Activated T-cell treated with anti-CD3 and anti-CD28 coated beads for 24 hours (primary cell): Measurements from ENCODE around the gene RALGPS2.
"Not testable (repeated sequence)": the region's sequence is repeated elsewhere in the genome, so short reads cannot be mapped to it uniquely, and the experiment has no call there.

ENCODE experiments used
- DNase-seq: peaks from one replicate; pipeline ENCODE4 v3.0.0-alpha.2; 2020; ENCODE audit warnings: low read depth

RALGPS2 gene

GRCh38 chr1:178724376-178724727, 692 bp upstream of the RALGPS2 start:
- DNase-seq = no peak

- no peak for DNase-seq
Measured at GRCh38 chr1:178725466-178726086, 532 bp downstream of the RALGPS2 start.

DNA sequence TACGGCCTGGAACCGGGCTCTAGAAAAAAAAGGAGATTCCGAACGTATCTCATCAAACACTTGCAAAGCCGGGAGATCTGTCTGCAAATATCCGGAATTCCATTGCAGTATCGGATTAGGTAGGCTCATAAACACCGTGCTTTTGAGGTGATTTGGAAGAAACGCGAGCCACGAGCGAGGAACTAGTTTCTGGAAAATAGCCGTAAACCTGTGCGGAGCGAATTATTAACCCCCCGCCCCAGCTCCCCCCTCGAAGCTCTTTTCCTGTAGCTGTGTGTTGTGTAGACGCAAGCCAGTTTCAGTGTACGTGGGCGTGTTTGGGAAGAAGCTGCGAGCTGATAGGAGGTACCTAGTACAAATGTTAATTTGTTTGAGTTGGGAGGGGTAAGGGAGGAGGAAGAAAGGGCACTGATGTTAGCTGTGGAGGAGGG, 1.1 kb downstream of the RALGPS2 start:
- peak; percentile 45 for DNase-seq

DNA sequence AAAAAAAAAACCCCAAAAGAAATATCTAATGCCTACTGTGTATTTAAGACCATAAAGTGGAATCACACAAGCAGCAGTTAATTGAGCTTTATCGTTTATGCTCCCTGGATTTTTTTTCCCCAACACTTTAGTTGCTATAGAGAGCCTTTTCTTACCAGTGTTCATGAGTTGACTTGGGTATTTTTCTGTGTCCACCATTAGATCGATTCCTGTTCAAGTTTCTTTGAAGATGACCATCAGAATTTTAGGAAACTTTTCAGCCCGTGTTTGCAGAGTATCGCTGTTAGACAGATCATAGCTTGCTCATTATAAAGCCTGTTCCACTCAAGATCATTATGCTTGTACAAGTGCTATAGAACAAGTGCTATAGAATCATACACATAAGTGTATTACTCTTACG, 1.5 kb downstream of the RALGPS2 start:
- no peak for DNase-seq

GRCh38 chr1:178727014-178727895, 2.2 kb downstream of the RALGPS2 start:
- DNase-seq = no peak

- no peak for DNase-seq
Measured at GRCh38 chr1:178733972-178734371, 8.9 kb downstream of the RALGPS2 start.

DNA sequence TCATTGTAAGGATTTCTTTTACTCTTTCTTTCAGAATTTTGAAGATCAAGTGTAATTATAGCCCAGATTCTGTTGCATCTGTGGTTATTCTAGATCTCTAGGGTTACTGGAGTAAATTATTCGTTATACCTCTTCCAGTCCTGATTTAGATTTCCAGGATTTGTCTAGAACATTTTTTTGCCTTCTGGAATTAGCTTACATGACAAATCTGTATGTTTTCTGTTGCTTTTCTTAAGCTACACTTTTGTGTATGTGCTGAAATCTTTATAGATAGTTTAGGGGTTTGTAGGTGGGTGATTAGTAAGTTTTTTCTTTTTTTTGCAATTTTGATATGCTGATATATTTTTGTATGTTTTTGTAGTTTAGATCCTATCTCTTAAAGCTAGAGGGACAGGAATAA, 13.7 kb downstream of the RALGPS2 start:
- no peak for DNase-seq

GRCh38 chr1:178739285-178740045, 14.4 kb downstream of the RALGPS2 start:
- DNase-seq = no peak

- no peak for DNase-seq
Measured at GRCh38 chr1:178740491-178740890, 15.4 kb downstream of the RALGPS2 start.

GRCh38 chr1:178740924-178741323, 15.9 kb downstream of the RALGPS2 start:
- DNase-seq = no peak

- DNase-seq = no peak
Measured at GRCh38 chr1:178743801-178744200, 18.8 kb downstream of the RALGPS2 start.

GRCh38 chr1:178745260-178745659, 20.2 kb downstream of the RALGPS2 start:
- DNase-seq = no peak

DNA sequence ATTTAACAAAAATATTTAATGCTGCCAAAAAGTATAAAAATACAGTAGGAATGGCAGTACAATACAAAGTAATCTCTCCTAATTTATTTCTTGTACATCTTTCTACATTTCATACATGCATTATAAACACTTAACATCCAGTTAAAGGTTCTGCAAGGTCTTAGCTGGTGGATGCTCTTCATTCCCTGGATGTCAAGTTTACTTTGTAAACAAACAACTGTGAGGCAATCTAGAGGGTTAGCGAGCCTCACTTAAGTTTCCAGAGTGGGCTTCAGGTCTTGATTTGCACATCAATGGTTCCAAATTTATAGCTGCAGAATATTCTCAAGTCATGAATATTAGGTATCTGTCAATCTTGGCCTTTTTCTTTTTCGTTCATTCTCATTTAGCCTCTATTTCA, 21.3 kb downstream of the RALGPS2 start:
- DNase-seq = no peak

- not testable (repeated sequence) for DNase-seq
Measured at GRCh38 chr1:178747361-178747760, 22.3 kb downstream of the RALGPS2 start.

GRCh38 chr1:178749581-178750166, 24.6 kb downstream of the RALGPS2 start:
- DNase-seq = no peak

DNA sequence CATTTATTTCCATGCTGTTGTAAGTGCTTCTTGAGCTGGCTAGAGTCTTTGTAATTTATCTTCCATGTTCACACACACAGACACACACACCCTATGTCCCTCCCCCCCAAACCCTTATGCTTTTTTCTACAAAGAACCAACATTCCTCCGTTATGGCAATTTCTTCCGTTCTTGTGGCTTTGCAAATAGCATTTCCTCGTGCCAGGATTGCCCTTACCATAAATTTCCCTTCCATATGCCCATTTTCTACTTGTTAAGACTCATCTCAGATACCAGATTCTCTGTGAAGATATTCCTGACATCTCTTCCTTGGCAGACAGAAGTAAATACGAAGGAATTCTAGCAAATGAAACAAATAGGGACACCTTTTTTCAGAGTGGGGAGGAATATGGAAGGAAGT, 26.0 kb downstream of the RALGPS2 start:
- DNase-seq = no peak

DNA sequence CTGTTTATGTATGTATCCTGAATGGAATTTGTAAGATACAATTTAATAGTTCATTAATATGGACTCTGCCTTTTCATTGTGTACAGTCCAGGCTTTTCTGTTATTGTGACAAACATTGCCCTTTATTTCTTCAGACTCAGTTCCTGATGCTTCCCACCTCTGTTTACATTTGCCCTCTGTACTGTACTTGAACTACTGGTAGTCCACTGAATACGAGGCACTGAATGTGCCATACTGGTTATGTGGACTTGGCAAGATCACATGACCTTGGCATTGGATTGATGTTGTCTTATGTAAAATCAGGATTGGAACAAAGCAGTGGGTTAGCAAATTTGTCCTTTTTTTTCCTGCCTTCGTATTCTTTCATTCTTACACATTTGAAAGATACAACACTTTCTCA, 27.8 kb downstream of the RALGPS2 start:
- DNase-seq = no peak

- DNase-seq = not testable (repeated sequence)
Measured at GRCh38 chr1:178754655-178755256, 29.7 kb downstream of the RALGPS2 start.

- DNase-seq = no peak
Measured at GRCh38 chr1:178768423-178768822, 43.4 kb downstream of the RALGPS2 start.

DNA sequence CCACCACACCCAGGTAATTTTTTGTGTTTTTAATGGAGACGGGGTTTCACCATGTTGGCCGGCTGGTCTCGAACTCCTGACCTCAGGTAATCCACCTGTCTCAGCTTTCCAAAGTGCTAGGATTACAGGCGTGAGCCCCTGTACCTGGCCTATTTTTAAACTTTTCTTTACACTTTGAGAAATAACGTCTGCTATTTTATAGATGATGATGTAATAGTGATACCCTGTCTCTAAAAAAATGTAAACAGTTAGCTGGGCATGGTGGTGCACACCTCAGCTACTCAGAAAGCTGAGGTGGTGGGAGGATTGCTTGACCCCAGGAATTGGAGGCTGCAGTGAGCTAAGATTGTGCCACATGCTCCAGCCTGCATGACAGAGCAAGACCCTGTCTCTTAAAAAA, 47.9 kb downstream of the RALGPS2 start:
- no peak for DNase-seq

- no peak for DNase-seq
Measured at GRCh38 chr1:178774263-178774662, 49.2 kb downstream of the RALGPS2 start.

- DNase-seq = no peak
Measured at GRCh38 chr1:178776553-178776952, 51.5 kb downstream of the RALGPS2 start.
